GM19324 (cell line): ENCODE results near the gene ZNF385A.
"Not testable (repeated sequence)": the region's sequence is repeated elsewhere in the genome, so short reads cannot be mapped to it uniquely, and the experiment has no call there.

Experiments
- ATAC-seq: cut with Tn5 transposase; IDR thresholded peaks from one replicate; pipeline ENCODE4 v1.9.1; 2021; ENCODE audit warnings: mild to moderate bottlenecking, moderate library complexity; ENCODE audit not compliant: unreplicated experiment, low FRiP score

Gene ZNF385A

DNA sequence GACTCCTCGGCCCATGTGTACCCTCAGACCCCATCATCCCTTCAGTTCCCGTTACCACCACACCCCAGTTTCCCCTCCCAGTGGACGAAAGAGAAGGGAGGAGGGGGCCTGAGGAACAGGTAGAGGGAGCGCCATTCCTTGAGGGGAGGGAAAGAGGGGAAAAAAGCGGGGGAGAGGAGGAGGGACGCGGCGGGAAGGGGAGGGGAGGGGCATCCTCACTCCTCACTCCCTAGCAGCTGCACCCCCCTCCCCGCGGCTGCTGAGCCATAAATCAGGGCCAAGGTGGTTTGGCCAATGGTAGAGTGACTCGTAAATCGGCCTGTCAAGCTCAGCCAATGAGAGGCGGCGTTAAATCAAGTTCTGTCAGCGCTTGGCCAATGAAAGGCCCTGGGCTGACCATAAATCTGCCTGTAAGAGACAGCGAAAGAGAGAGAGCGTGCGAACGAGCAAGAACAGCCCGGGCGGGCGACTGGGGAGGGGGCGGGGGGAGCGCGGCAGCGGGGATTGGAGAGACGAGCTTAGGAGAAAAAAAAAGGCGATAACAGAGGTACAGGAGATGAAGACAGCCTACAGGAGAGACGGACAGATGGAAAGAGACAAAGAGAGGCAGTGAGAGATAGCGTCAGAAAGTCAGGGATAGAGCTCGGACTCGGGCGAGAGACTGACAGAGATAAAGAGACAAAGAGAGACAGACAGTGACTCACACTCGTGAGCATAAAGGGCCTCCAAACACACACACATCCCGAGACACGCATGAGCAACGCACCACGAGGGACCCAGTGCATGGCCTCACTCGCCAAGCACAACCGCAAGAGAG, 25.4 kb downstream of the ZNF385A start:
- peak; percentile 99 for ATAC-seq

GRCh38 chr12:54358191-54358944, 26.2 kb downstream of the ZNF385A start:
- no peak for ATAC-seq

DNA sequence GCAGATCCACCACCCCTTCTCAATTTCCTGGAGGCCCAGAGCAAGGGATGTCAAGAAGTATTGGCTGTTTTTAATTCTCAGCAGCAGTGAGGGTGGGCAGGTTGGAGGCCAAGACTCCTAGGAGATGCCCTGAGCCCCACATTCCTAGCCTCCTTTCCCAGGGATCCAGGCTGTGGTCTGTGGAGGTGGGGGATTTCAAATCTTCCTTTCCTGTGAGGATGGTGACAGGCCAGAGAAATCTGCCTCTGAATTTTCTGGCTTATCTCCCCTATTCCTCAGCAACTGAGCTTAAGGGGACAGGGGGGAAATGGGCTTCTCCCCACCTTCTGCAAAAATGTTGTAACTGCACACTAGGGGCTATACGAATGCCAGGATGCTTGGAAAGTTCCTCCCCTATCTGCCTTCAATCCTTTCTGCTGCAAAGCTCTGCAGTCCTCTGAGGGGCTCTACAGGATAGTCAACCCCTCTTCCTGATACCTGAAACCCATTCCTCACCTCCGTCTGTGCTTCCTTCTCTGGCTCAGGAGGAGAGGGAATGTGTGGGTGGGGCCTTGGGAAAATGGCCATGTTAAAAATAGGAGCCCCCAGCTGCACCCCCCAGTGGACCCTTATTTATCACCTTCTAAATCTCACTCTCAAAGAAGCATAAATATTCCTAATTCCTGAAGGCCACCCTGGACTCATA, 26.9 kb downstream of the ZNF385A start:
- no peak for ATAC-seq

DNA sequence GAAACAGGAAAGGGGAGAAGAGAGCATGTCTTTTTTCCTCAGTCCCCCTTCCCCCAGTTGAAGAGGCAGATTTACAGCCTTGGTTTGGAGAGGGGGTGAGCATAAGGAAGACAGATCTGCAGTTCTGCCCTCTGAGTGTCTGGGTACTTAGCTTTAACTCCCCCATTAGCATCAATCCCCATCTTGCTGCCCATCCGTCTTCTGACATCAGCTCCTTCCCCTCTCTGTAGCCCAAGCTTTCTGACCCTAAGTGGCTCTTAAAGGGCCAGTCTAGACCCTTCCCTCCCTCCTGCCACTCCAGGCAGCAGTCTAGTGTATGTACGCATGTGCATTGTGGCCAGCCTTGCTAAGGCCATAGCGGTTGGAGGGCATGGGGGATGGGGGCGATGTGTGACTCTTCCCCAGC, 27.6 kb downstream of the ZNF385A start:
- ATAC-seq, result no peak

GRCh38 chr12:54356228-54356627, 28.3 kb downstream of the ZNF385A start:
- ATAC-seq, result no peak

- ATAC-seq, result no peak
These were observed 29.3 kb downstream of the ZNF385A start for GRCh38 chr12:54355104-54355815.

- not testable (repeated sequence) for ATAC-seq
These were observed 30.3 kb downstream of the ZNF385A start for GRCh38 chr12:54354271-54354670.

GRCh38 chr12:54352891-54353874, 31.4 kb downstream of the ZNF385A start:
- no peak for ATAC-seq

DNA sequence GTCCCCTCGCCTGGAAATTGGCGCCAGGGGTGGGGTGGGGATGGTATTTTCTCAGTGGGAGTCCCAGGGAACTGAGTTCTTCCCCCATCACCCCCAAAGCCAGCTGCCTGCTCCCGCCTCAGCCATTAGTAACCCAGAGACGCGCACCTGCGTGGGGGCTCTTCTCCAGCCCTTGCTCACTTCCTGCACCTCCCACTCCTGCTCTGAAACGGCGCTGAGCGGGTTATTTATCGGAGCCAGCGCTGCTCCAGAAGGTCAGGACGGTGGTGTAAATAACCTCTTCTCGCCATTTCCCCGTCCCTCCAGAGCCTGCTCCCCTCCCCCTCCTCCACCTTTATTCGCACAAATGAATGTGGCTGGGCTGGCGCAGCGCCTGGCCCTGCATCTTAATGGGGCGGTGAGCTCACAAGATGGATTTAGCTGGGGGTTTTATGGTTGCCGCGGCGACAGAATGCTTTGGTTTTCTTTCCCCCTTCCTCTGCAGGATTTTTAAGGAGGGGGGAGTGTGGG, 32.5 kb downstream of the ZNF385A start:
- no peak for ATAC-seq

GRCh38 chr12:54351341-54351740, 33.2 kb downstream of the ZNF385A start:
- ATAC-seq, result no peak

DNA sequence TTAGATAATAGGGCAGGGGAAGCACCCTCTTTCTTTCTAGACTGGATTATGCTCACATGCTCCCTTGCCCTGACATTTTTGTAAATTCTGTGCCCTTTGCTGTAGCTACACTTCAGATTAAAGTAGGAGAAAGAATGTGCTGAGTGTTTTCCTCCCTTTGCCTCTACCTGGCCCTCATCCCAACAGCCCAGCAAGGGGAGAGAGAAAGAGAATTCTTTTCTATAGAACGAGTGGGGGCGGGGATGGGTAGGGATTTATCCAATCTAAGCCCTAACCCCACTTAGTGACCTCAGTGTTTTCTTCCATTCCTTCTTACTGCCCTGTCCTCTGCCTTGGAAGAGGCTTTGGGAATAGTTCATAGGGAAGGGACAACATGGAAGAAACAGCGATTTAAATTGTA, 33.8 kb downstream of the ZNF385A start:
- ATAC-seq, result no peak

GRCh38 chr12:54349679-54350078, 34.9 kb downstream of the ZNF385A start:
- ATAC-seq, result no peak

GRCh38 chr12:54349036-54349435, 35.5 kb downstream of the ZNF385A start:
- ATAC-seq, result no peak

DNA sequence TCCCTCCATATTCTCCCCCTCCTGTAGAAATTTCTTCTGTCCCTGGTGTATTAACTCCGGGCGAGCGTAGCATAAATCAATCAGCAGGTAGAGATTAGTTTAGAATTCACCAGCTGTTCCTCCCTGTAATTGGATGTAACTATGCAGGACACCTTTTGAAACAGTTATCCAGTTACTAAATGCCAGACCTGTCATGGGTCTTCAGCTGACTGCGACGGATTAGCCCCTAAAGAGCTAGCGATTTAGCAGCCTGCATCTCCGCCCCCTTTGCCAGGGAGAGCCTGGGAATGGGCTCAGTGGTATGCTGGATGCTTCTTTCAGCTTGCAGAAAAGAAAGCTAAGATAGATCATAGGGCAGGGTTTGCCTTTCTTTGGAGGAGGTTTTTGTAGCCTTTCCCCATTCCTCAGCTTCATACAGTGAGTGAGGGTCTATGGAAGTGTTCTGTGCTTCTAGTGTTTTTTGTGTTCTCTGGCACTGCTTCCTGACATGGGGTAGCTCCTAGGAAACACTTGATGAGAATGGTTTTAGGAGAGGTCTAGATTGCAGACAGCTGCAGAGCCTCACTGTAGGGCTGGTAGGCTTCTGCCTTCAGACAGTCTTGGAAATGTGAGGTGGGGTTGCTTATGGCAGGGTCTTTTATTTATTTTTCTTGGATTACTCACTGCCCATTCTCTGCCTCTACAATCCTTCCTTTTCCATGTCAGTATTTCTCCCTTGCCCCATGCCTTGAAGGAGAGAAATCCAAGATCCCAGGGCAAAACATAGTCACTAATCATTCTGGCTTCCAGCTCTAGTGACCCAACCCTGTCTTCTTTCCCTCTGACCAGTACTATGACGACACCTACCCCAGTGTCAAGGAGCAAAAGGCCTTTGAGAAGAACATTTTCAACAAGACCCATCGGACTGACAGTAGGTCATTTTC, 42.9 kb downstream of the ZNF385A start:
- ATAC-seq, result no peak

- no peak for ATAC-seq
These were observed 43.7 kb downstream of the ZNF385A start for GRCh38 chr12:54340846-54341245.

DNA sequence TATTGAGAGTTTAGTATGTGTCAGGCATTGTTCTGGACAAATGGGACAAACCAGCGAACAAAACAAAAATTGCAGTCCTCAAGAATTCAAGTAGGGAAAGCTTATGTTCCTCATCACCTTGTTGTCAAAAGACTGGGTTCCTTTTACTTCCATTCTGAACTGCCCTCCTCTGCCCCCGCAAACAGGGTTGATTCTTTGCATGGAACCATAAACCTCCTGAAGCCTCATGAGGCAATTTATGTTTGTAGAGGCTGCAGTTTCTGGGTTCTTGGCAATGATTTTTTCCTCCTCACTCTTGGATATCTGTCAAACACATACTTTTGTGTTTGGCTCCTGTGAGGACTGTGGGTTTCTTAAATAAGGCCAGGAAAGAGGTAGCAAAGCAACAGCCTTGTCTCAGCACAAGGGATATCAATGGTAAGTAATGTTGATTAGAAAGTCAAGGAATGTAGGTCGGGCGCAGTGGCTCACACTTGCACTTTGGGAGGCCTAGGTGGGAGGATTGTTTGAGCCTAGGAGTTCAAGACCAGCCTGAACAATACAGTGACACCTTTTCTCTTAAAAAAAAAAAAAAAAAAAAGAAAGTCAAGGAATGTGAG, 45.7 kb downstream of the ZNF385A start:
- no peak for ATAC-seq

DNA sequence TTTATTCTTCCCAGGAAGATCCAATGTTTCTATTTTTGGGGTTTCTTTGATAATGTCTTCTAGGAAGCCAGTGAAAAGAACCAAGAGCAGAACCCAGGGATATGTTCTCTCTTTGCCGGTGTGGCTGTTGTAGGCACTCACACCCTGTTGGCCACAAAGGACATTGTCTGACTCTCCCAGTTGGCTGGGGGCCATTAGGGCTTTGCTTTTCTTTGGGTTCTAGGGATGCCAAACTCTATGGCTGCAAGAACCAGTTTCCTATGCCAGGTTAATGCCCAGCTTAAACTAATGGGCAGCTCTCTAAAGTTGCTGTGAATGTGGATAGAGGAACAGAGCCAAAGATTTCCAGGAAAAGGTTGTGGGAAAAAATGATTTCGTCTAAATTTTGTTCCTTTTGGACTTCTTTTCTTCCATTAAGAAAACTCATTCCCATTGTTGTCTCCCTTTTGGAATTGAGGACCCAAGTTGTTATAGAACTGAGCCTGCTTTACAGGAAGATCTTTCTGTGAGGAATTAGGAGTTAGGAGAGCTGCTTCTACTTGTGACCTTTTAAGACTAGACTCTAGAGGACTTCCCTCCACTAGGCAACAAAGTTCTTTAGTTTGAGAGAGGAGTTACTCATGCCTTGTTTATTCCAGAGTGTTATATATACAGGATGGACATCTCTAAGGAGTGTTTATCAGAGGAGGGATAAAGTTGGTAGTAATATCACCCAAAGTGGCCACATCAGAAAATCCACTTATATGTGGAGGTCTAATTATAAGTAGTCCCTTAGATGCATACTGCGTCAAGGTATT, 46.5 kb downstream of the ZNF385A start:
- no peak for ATAC-seq
